Body of pancreas (tissue), 4 donors: Measurements from ENCODE around the gene ATP6V1F.

ENCODE experiments used
- CTCF ChIP-seq, 7 experiments: fragments of 450-650 bp in 4 of 7; fragments of 200-600 bp in 3 of 7; sonication (generic) in 3 of 7; IDR thresholded peaks; one replicate each; pipeline ENCODE4 v1.5.1; 2016 to 2019; ENCODE audit warnings: antibody characterized with exemption in 7 of 7
- POLR2A ChIP-seq, 3 donors: fragments of 450-650 bp; IDR thresholded peaks; one replicate each; pipeline ENCODE4 v1.6.1; 2016; ENCODE audit warnings: antibody characterized with exemption in 3 of 3, mild to moderate bottlenecking in 2 of 3

GRCh38 chr7:128872394-128872824 lies 9.8 kb downstream of the ATP6V1F start:
- TF ChIP-seq CTCF (IDR thresholded peaks at IDR 0.05) = no peak
- TF ChIP-seq POLR2A (IDR thresholded peaks at IDR 0.05) = no peak
